Skeletal muscle satellite cell (primary cell): ENCODE measurements around the gene ZNF266. TPM values are rescaled to one million over a fixed set of nuclear protein-coding genes. Genes with fewer than 3 reads are reported as not detected.
A peak's percentile ranks its signal among the peaks of the same experiment; 100 is the strongest.

Source experiments
- H3K27me3 ChIP-seq: 2 replicates; pipeline ENCODE4 v1.7.0; 2013; ENCODE audit warnings: low read length; ENCODE audit not compliant: control insufficient read depth, insufficient read depth
- H3K36me3 ChIP-seq: 2 replicates; pipeline ENCODE4 v1.7.0; 2013; ENCODE audit warnings: mild to moderate bottlenecking, control low read depth, low read length; ENCODE audit not compliant: insufficient read depth
- H3K4me1 ChIP-seq: 2 replicates; pipeline ENCODE4 v1.7.0; 2013; ENCODE audit warnings: low read length; ENCODE audit not compliant: control insufficient read depth, insufficient read depth
- H3K4me2 ChIP-seq: 2 replicates; pipeline ENCODE4 v1.7.0; 2013; ENCODE audit warnings: mild to moderate bottlenecking, low read length
- H3K4me3 ChIP-seq: 2 replicates; pipeline ENCODE4 v1.7.0; 2013; ENCODE audit warnings: low read length
- H3K9ac ChIP-seq: 2 replicates; pipeline ENCODE4 v1.7.0; 2013; ENCODE audit warnings: mild to moderate bottlenecking, low read depth, low read length, moderate library complexity
- H3K9me3 ChIP-seq: replicated peaks from 2 replicates; pipeline ENCODE4 v1.7.0; 2013; ENCODE audit warnings: mild to moderate bottlenecking, control low read depth, low read length
- total RNA-seq: library from RNA; depleted of rRNA; stranded (reverse); fragments of >200 nt; gene quantifications from 2 replicates; pipeline ENCODE4 v1.2.3, GENCODE V29; 2012; rRNA removed

The ZNF266 gene
- 4.8 and 6.6 TPM in 2 replicates for total RNA-seq

DNA sequence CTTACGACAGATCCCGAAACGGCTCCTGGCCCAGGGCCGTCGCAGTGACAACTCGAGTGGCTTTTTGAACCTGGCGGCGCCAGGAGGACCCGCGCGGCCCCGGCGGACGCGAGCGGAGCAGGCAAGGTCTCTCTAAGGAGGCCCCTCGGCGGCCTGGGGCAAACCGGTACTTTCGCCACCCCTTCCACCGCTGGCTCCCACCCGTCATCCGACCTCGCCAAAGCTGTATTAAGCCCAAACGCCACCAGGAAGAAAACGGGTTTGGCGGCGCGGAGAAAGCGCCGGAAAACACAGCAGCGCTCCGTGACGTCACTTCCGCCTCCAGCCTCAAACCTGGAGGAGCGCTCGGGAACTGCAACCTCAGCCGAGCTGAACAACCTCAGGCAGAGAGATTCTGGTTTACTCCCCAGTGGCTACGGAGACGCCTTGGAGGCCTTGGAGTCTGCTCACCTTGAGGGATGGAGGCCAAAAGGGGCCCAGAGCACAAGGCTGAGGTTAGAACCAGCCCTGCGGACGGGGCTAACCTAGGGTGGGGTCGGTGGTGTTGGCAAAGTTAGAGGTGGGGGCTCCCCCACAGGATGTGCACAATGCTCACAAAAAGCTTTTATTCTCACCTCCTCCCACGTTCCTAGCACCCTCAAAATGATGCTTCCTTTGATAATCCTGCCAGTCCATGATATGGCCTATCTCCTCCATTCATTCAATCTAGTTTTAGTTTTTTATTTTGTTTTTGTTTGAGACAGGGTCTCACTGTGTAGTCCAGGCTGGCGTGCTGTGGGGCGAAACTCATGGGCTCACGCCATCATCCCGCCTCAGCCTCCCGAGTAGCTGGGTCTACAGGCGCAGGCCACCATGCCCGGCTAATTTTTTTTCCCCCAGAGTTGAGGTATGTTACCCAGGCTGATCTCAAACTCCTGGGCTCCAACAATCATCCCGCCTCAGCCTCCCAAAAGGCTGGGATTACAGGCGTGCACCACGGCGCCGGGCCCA lies at the start of gene ZNF266:
TSS of gene ZNF266 (minus strand) at position 295 of the 990 bp plus-strand sequence. CDS start 15,484 bp downstream, outside the sequence.
- peaks cover 25% of the 10 kb centered on the region for H3K36me3 ChIP-seq
- H3K9me3 ChIP-seq, result no peaks in the 10 kb centered on the region
- H3K4me2 ChIP-seq, result peak within 1 kb of the TSS; percentile 95
- no peaks in the 10 kb centered on the region for H3K27me3 ChIP-seq
- H3K4me1 ChIP-seq, result peaks cover 10% of the 10 kb centered on the region
- peak within 1 kb of the TSS; percentile 93 for H3K9ac ChIP-seq
- H3K4me3 ChIP-seq, result peak within 1 kb of the TSS; percentile 93

DNA sequence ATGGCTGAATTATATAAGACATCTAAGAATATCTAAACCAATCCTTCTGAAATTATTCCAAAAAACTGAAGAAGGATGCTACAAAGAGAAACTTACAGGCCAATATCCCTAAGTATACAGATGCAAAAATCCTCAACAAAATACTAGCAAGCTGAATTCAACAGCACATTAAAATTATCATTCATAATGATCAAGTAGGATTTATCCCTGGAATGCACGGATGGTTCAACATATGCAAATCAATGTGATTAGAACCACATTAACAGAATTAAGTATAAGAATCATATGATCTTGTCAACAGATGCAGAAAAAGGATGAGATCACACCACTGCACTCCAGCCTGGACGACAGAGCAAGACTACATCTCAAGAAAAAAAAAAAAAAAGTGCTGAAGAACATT lies 49.8 kb upstream of the ZNF266 start:
- H3K4me2 ChIP-seq, result no peak overlapping the region
- H3K9me3 ChIP-seq, result peaks cover 9% of the 10 kb centered on the region
- no peaks in the 10 kb centered on the region for H3K4me1 ChIP-seq
- H3K4me3 ChIP-seq, result no peak overlapping the region
- H3K27me3 ChIP-seq, result no peaks in the 10 kb centered on the region
- no peaks in the 10 kb centered on the region for H3K36me3 ChIP-seq
- no peak overlapping the region for H3K9ac ChIP-seq

DNA sequence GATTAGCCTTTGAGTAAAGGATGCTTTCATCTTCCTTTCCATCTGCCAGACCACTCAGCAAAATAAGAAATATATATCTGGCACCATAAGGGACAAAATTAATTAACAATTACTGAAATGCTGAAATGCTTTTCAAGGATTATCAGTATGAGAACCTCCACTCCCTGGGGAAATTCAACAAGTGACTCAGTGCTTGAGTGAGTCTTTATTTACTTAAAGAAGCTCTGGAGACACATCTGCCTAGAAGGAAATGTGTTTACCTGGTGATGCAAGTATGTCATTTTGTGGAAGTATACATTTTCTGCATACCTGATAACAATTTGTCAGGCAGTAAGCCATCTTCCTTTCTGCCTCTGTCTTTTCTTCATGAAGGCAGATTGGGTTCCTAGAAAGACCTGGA lies 39.6 kb upstream of the ZNF266 start:
- Histone ChIP-seq H3K27me3 (no peaks in the 10 kb centered on the region), H3K4me1 (no peaks in the 10 kb centered on the region), H3K36me3 (no peaks in the 10 kb centered on the region), H3K9me3 (peaks cover 7% of the 10 kb centered on the region), H3K4me3 (no peak overlapping the region), H3K9ac (no peak overlapping the region), H3K4me2 (no peak overlapping the region)

DNA sequence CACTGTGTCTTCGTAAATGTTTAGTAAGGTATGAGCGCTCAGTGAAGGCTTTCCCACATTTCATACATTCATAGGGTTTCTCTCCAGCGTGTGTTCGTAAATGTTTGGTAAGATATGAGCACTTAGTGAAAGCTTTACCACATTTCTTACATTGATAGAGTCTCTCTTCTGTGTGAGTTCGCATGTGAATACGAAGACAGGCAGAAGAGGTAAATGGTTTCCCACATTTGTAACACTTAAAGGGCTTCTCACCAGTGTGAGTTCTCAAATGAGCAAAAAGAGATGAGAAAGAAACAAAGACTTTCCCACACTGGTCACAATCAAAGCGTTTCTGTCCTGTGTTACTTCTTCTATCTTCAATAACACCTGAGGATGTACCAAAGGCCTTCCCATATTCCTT lies 31.8 kb upstream of the ZNF266 start:
- no peak overlapping the region for H3K4me3 ChIP-seq
- peaks cover 6% of the 10 kb centered on the region for H3K36me3 ChIP-seq
- no peaks in the 10 kb centered on the region for H3K4me1 ChIP-seq
- H3K9me3 ChIP-seq, result peaks cover 36% of the 10 kb centered on the region
- no peak overlapping the region for H3K4me2 ChIP-seq
- no peaks in the 10 kb centered on the region for H3K27me3 ChIP-seq
- no peak overlapping the region for H3K9ac ChIP-seq

DNA sequence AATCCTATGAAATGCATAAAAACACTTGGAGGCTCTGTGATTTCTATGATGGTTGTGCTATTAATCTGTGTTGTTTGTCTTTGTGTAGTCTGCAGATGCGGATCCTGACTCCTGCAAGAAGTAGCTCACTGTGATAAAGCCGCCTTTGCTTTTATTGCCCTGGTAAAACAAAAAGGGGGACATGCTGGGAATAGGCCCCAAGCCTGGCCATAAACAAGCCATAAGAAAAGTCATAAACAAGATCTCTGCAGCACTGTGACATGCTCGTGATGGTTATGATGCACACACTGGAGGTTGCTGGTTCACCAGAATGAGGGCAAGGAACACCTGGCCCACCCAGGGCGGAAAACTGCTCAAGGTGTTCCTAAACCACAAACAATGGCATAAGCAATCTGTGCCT lies 26.6 kb upstream of the ZNF266 start:
- Histone ChIP-seq H3K4me3 (no peak overlapping the region), H3K9ac (no peak overlapping the region), H3K9me3 (peaks cover 6% of the 10 kb centered on the region), H3K4me2 (no peak overlapping the region), H3K36me3 (peaks cover 3% of the 10 kb centered on the region), H3K4me1 (no peaks in the 10 kb centered on the region), H3K27me3 (no peaks in the 10 kb centered on the region)

DNA sequence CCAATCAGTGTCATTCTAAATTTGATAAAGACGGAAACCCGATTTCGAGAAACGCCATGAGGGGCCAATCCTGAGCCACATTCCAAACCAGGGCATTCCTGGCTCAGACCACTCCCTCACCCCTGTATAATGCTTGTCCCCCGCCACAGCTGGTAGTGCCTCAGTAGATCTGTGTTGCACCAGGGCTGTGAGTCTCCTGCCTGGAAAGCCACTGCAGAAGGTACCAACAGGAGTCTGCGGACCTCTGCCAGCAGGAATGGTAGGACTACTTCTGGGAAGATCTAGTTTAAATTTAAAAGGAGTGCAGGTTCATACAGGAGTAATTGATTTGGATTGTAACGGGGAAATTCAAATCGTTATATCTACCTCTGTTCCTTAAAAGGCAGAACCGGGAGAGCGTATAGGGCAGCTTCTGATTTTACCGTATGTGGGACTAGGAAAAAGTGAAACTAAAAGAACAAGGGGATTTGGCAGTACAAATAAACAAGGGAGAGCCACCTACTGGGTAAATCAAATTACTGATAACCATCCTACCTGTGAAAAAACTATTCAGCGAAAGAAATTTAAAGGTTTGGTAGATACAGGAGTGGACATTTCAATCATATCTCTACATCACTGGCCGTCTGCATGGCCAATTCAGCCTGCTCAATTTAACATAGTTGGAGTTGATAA lies 20.8 kb upstream of the ZNF266 start:
- H3K4me2 ChIP-seq, result no peak overlapping the region
- H3K9ac ChIP-seq, result no peak overlapping the region
- H3K4me3 ChIP-seq, result no peak overlapping the region
- no peaks in the 10 kb centered on the region for H3K27me3 ChIP-seq
- no peaks in the 10 kb centered on the region for H3K36me3 ChIP-seq
- no peaks in the 10 kb centered on the region for H3K4me1 ChIP-seq
- peaks cover 13% of the 10 kb centered on the region for H3K9me3 ChIP-seq

DNA sequence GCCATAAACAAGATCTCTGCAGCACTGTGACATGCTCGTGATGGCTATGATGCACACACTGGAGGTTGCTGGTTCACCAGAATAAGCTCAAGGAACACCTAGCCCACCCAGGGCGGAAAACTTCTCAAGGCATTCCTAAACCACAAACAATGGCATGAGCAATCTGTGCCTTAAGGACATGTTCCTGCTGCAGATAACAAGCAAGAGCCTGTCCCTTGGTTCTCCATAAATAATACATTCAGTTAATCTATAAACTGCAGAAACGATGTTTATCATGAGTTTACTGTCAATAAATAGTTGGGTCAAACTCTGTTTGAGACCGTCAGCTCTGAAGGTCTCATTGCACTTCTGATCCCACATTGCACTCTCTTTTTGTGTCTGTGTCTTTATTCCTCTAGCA lies 18.6 kb upstream of the ZNF266 start:
- Histone ChIP-seq H3K36me3 (no peaks in the 10 kb centered on the region), H3K9me3 (peaks cover 14% of the 10 kb centered on the region), H3K4me1 (no peaks in the 10 kb centered on the region), H3K4me2 (no peak overlapping the region), H3K27me3 (no peaks in the 10 kb centered on the region), H3K9ac (no peak overlapping the region), H3K4me3 (no peak overlapping the region)

DNA sequence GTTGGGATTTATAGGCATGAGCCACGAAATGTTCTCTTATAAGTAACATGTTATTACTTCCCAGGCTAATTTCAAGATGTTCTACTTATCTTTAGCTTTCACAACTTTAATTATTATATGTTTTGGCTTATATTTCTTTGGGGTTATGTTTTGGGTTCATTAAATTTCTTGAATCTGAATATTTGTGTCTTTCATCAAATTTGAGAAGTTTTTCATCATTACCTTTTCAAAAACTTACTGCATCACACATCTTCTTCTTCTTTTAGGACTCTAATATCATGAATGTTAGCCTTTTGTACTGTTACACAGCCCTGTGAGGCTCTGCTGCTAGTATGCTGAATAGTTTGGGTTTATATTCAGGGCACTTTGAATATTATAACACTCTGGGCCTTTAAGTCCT lies 9.7 kb upstream of the ZNF266 start:
- H3K4me1 ChIP-seq, result no peaks in the 10 kb centered on the region
- H3K27me3 ChIP-seq, result no peaks in the 10 kb centered on the region
- no peak overlapping the region for H3K4me2 ChIP-seq
- no peak overlapping the region for H3K4me3 ChIP-seq
- H3K9ac ChIP-seq, result no peak overlapping the region
- peaks cover 28% of the 10 kb centered on the region for H3K9me3 ChIP-seq
- no peaks in the 10 kb centered on the region for H3K36me3 ChIP-seq

DNA sequence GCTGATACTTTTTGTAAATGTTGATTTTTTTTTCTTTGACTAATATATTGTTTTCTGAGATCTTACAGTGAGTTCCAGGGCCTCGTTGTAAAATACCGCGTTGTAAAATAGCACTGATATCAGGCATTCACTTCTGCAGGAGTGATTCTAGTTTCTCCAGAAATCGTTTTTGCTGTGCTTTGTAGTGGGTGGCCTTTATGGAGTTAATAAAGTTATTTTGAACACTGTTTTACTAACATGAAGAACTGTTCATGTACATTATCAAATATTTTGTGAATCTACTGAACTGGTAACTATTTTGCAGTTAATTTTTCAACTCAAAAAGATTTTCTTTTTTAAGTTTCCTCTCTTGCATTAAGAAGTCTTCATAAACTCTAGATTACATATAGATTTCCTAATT lies 985 bp upstream of the ZNF266 start:
- H3K4me1 ChIP-seq, result peaks cover 10% of the 10 kb centered on the region
- H3K4me2 ChIP-seq, result peak overlapping the region; percentile 95
- H3K9ac ChIP-seq, result peak overlapping the region; percentile 93
- no peaks in the 10 kb centered on the region for H3K27me3 ChIP-seq
- peak overlapping the region; percentile 93 for H3K4me3 ChIP-seq
- no peaks in the 10 kb centered on the region for H3K9me3 ChIP-seq
- H3K36me3 ChIP-seq, result peaks cover 18% of the 10 kb centered on the region

DNA sequence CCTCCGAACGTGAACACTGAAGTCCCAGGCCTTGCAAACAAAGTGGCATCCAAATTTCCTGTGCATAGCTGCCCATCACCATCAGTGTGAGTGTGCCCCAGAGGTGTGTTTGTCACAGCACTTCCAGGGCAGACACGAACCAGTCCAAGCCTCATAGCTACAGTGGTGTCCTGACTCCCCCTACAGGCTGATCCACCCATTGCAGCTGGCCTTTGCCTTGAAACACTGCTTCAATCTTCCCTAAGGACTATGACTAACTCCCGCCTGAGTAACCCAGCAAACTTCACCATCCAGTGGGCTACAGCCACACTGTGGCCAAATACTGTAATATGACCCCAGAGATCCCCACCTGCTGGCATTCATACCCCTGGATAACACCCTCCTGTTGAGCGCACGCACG lies 3.9 kb downstream of the ZNF266 start:
- H3K9me3 ChIP-seq, result no peaks in the 10 kb centered on the region
- H3K4me1 ChIP-seq, result peaks cover 10% of the 10 kb centered on the region
- no peak overlapping the region for H3K4me3 ChIP-seq
- H3K9ac ChIP-seq, result no peak overlapping the region
- H3K27me3 ChIP-seq, result no peaks in the 10 kb centered on the region
- H3K4me2 ChIP-seq, result no peak overlapping the region
- peaks cover 33% of the 10 kb centered on the region for H3K36me3 ChIP-seq

DNA sequence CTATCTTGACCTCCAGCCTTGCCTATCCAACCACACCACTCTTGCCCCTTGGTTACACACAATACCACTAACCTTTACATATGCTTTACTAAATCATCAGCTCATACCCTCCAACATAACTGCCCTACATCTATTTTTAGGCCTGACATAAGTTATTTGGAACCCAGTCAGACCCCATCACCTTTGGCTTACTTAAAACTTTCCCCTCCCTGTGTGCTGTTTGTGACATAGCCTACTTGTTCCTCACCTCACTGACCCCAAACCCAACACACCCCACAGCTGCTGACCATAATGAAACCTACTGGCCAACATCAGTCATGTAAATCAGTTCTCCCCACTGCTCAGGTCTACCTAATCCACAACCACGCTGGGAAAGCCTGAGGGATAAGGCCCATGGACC lies 4.9 kb downstream of the ZNF266 start:
- Histone ChIP-seq H3K9me3 (no peaks in the 10 kb centered on the region), H3K4me3 (no peak overlapping the region), H3K9ac (no peak overlapping the region), H3K36me3 (peaks cover 40% of the 10 kb centered on the region), H3K4me1 (peaks cover 8% of the 10 kb centered on the region), H3K4me2 (no peak overlapping the region), H3K27me3 (no peaks in the 10 kb centered on the region)
